NCI-H345 (cell line): ENCODE measurements around the gene PDXDC1.
A peak's percentile ranks its signal among the peaks of the same experiment; 100 is the strongest.
"Not testable (repeated sequence)": the region's sequence is repeated elsewhere in the genome, so short reads cannot be mapped to it uniquely, and the experiment has no call there.

Source experiments
- DNase-seq: peaks from one replicate; lab custom pipeline; 2025; lab: John Stamatoyannopoulos, UW

The PDXDC1 gene, protein sequence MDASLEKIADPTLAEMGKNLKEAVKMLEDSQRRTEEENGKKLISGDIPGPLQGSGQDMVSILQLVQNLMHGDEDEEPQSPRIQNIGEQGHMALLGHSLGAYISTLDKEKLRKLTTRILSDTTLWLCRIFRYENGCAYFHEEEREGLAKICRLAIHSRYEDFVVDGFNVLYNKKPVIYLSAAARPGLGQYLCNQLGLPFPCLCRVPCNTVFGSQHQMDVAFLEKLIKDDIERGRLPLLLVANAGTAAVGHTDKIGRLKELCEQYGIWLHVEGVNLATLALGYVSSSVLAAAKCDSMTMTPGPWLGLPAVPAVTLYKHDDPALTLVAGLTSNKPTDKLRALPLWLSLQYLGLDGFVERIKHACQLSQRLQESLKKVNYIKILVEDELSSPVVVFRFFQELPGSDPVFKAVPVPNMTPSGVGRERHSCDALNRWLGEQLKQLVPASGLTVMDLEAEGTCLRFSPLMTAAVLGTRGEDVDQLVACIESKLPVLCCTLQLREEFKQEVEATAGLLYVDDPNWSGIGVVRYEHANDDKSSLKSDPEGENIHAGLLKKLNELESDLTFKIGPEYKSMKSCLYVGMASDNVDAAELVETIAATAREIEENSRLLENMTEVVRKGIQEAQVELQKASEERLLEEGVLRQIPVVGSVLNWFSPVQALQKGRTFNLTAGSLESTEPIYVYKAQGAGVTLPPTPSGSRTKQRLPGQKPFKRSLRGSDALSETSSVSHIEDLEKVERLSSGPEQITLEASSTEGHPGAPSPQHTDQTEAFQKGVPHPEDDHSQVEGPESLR

DNA sequence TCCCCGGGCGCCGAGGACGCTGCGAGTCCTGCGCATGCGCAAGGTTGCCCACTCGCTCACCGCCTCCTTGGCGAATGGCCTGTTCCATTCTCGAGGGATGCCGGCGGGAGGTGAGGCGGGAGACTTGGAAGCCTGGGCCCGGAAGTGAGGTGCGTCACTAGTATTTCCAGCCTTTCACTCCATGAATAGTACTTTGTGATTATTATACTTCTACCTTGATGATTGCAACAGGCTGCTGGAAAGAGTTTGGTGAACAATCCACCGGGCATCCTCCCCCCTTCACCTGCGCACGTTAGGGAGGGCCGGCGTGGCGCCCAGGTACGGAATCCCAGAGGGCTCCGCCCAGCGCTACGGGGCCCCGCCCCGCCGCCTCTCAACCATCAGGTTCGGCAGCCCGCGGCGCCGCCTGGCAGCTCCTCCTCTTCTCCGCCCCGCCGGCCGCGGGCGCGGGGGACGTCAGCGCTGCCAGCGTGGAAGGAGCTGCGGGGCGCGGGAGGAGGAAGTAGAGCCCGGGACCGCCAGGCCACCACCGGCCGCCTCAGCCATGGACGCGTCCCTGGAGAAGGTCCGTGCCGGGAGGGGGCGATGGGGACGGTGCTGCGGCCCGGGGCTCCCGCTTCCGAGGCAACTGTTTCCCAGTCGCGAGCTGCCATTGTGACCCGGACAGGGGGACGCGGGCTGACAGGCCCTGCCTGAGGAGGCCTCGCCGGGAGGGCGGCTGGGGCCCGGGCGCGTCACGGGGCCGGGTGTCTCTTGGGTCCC is at the start of gene PDXDC1:
TSS of gene PDXDC1 (plus strand) at position 371 of the 762 bp plus-strand sequence. CDS start at position 545, 174 bp downstream.
- DNase-seq, result peak; percentile 99

DNA sequence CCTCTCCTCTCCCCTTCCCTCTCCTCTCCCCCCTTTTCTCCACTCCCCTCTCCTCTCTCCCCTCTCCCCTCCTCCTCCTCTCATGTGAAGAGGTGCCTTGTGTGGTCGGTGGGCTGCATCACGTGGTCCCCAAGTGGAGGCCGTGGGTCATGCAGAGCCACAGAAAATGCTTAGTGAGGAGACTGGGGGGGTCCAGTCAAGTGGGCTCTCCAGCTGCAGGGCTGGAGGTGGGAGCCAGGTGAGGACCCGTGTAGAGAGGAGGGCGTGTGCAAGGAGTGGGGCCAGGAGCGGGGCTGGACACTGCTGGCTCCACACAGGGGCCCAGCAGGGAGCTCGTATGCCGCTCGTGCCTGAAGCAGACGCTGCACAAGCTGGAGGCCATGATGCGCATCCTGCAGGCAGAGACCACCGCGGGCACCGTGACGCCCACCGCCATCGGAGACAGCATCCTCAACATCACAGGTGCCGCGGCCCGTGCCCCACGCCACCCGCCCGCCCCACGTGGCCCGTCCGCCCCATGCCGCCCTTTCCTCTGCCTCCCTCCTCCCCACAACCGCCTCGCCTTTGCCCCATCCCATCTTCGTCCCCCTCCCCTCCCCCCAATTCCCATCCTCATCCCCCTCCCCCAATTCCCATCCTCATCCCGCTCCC is 46.6 kb upstream of the PDXDC1 start:
- not testable (repeated sequence) for DNase-seq

DNA sequence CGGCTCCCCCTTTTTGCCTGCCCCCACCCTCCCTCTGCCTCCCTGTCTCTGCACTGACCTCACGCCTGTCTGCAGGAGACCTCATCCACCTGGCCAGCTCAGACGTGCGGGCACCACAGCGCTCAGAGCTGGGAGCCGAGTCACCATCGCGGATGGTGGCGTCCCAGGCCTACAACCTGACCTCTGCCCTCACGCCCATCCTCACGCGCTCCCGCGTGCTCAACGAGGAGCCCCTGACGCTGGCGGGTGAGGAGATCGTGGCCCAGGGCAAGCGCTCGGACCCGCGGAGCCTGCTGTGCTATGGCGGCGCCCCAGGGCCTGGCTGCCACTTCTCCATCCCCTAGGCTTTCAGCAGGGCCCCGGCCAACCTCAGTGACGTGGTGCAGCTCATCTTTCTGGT is 45.6 kb upstream of the PDXDC1 start:
- not testable (repeated sequence) for DNase-seq

DNA sequence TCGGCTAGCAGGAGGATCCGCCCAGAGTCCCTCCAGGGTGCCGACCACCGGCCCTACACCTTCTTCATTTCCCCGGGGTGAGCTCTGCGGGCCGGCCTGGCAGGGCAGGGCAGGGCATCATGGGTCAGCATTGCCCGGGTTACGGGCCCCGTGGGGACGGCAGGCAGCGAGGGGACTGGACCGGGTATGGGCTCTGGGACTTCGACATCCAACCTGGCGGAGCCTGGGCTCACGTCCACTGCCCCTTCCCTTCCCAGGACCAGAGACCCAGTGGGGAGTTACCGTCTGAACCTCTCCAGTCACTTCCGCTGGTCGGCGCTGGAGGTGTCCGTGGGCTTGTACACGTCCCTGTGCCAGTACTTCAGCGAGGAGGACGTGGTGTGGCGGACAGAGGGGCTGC is 44.6 kb upstream of the PDXDC1 start:
- DNase-seq, result not testable (repeated sequence)

DNA sequence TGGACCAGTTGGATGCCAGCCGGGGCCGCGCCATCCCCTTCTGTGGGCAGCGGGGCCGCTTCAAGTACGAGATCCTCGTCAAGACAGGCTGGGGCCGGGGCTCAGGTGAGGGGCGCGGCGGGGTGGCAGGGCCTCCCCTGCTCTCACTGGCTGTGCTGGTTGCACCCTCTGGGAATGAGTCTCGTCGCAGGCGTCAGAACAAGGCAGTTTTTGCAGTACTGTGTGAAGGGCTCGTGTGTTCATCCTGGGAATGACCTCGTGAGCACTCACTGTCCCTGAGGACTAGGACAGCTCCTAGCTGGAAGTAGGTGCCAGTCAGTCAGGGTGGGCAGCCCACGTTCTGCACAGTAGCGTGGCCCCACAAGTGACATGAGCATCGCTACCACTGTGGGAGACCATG is 43.9 kb upstream of the PDXDC1 start:
- DNase-seq, result not testable (repeated sequence)

DNA sequence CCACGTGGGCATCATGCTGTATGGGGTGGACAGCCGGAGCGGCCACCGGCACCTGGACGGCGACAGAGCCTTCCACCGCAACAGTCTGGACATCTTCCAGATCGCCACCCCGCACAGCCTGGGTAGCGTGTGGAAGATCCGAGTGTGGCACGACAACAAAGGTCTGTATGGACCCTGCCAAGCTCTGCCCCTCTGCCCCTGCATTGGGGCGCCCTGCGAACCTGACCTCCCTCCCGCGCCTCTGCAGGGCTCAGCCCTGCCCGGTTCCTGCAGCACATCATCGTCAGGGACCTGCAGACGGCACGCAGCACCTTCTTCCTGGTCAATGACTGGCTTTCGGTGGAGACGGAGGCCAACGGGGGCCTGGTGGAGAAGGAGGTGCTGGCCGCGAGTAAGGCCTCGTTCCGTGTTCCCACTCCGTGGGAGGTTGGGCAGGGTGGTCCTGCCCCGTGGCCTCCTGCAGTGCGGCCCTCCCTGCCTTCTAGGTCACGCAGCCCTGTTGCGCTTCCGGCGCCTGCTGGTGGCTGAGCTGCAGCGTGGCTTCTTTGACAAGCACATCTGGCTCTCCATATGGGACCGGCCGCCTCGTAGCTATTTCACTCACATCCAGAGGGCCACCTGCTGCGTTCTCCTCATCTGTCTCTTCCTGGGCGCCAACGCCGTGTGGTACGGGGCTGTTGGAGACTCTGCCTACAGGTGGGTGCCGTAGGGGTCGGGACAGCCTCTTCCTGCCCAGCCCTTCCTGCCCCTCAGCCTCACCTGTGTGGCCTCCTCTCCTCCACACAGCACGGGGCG is 42.0 kb upstream of the PDXDC1 start:
- not testable (repeated sequence) for DNase-seq

DNA sequence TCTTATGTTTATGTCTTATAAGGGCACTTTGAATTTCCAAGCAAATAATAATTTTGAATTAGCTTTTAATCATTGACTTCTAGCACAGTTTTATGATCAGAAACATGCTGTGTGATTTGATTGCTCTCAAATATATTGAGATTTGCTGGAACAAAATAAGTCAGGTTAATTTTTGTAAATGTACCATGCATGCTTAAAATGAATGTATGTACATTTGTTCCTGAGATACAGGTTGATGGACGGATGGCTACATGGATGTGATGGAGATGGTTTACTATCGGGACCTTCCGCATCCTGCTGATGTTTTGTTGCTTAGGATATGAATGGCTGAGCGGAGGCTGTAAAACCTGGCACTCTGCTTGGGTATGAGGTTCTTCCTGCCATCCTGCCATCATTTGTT is 37.7 kb upstream of the PDXDC1 start, which contains the start of gene NPIPA1:
TSS of gene NPIPA1 (plus strand) at position 301 of the 400 bp plus-strand sequence. CDS start at position 301, 0 bp downstream.
- DNase-seq, result not testable (repeated sequence)

DNA sequence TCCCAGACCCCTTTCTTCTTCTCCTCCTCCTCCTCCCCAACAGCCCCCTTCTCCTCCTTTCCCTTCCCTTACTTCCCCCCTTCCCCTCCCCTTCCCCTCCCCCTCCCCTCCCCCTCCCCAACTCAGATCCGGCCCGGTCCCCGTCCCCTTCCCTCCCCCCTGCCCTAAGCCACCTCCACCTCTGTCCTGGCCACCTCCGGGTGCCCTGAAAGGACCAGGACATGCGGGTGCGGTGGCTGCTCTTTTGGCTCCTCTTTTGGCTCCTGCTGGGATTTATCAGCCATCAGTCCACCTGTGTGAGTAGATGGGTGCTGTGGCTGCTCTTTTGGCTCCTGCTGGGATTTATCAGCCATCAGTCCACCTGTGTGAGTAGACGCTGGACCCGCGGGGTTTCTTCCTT is 36.8 kb upstream of the PDXDC1 start:
- DNase-seq, result not testable (repeated sequence)

DNA sequence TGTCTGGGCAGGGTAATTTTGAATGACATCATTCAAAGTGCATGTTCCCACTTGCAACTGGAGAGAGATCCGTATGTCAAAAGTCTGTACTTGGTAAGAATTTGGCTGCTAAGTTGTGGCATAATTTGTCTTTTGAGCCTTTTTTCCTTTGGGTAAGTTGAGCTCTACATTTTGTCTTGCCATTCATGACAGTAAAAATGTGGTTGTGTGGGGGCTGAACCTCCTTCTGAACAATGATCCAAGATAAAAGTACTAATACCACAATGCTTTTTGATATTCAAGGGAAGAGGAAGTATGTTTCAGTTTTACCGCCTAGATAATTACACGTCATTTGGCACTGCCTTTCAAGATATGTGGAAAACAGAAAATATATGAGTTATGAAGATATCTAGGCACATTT is 32.1 kb upstream of the PDXDC1 start:
- not testable (repeated sequence) for DNase-seq

DNA sequence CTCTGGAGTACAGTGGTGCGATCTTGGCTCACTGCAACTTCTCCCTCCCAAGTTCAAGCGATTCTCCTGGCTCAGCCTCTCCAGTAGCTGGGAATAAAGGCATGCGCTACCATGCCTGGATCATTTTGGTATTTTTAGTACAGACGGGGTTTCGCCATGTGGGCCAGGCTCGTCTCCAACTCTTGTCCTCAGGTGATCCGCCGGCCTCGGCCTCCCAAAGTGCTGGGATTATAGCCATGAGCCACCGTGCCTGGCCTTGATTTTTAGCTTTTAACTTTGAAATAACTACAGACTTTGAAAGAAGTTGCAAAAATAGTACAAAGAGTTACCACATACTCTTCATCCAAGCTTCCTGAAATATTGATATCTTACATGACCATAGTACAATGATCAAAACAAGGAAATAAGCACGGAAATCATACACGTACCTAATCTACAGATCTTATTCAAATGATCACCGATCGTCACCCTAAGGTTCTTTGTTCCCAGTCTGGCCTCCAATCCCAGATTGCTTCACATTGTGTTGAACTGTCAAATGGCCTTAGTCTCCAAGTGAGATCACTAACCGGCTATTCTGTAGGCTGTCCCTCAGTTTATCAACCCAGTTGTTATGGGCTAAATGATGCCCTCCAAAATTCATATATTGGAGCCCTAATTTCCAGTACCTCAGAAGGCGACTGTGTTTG is 19.1 kb upstream of the PDXDC1 start:
- no peak for DNase-seq

DNA sequence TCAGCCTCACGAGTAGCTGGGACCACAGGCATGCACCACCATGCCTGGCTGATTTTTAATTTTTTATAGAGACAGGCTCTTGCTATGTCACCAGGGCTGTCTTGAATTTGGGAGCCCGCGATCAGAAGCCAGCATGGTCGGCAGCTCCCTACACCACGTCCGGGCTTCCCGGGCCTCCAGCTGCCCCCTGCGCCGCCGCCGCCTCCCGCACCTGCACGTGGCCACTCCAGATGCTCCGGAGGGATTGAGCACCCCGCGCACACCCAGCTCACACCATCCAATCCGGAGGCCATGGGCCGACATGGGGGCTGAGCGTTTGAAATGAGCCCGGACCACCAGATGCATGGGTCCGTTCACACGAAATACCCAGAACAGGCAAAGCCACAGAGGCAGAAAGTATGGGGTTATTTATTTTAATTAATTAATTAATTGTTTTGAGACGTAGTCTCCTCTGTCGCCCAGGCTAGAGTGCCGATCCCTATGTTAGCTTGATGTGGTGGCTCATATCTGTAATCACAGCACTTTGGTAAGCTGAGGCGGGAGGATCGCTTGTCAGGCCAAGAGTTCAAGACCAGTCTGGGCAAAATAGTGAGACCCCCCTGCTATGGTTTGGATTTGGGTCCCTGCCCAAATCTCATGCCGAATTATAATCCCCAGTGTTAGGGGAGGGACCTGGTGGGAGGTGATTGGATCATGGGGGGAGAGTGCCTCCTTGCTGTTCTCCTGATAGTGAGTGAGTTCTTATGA is 17.1 kb upstream of the PDXDC1 start:
- no peak for DNase-seq

DNA sequence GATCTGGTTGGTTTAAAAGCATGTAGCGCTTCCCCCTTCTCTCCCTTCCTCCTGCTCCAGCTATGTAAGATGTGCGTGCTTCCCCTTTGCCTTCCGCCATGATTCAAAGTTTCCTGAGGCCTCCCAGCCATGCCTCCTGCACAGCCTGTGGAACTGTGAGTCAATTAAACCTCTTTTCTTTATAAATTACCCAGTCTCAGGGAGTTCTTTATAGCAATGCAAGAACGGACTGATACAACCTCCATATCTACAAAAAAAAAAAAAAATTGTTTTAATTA is 16.6 kb upstream of the PDXDC1 start:
- DNase-seq, result no peak

DNA sequence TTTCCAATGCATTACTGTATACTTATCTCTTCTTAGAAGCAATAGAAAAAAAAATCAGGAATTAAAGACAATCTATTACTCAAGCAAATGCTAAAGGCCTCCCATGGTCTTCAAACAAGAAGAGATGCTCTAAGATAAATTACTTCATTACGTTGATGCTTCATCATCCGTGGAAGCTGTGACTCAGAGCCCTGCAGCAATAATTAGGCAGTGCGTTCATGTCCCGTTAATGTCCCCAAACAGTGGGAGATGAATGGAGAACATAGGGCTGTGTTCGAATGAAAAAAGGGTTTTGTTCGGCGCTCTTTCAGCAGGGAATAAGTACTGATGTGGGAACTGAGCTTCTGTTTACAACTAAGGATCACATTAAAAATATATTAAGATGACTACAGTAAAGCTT is 15.9 kb upstream of the PDXDC1 start:
- no peak for DNase-seq

DNA sequence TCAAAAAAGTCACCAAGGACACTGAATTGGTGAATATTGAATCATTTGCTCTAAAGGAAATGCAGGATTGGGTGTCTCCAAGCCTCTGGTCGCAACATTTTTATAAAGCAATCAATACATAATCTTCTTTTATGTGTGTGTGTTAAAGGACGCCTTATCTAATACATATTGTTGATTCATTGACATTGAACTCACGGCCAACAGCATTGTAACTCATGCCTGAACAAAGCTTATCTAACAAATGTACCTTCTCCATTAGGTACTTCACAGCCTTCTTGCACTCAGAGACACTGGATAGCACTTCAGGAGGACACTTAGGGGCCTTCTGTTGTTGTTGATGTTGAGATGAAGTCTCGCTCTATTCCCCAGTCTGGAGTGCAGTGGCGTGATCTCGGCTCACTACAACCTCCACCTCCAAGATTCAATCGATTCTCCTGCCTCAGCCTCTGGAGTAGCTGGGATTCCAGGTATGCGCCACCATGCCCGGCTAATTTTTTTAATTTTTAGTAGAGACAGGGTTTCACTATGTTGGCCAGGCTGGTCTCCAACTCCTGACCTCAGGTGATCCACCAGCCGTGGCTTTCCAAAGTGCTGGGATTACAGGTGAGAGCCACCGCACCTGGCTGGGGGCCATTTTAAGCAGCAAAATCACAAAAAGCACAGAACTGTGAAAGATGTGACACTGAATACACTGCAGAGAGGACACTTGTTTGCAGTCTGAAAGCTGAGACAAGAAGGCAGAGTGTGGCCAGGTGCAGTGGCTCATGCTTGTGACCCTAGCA is 13.2 kb upstream of the PDXDC1 start:
- DNase-seq, result no peak

DNA sequence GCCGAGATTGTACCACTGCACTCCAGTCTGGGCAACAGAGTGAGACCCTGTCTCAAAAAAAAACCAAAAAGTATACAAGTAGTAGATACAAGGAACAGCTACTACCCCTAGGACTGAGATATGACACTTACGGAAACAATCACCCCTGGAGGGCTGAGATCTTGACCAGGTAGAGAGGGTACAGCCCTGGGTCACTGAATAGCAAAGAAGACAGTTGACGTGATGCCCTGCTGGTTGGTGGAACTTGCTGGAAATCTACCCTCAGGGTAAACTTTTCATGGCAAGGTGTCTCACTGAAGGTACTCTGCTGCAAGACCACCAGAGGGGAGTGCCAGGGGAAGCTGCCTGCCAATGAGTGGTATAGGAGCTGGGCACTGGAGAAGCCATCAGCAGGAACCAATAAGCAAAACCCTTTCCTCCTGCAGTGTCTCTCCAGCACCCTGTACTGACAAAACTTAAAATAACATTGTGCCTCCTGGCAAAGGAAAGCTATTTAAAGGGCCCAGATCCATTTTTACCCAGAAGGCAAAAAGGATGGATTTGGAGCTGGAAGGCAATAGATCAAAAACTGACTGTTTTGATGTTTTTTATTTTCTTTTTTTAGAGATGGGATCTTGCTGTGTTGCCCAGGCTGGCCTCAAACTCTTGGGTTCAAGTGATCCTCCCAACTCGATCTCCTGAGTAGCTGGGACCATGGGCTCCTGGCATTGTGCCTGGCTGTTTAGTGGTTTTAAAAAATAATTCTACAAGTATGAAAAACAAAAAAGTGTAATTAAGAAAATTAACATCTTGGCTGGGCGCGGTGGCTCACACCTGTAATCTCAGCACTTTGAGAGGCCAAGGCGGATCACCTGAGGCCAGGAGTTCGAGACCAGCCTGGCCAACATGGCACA is 11.3 kb upstream of the PDXDC1 start:
- no peak for DNase-seq

DNA sequence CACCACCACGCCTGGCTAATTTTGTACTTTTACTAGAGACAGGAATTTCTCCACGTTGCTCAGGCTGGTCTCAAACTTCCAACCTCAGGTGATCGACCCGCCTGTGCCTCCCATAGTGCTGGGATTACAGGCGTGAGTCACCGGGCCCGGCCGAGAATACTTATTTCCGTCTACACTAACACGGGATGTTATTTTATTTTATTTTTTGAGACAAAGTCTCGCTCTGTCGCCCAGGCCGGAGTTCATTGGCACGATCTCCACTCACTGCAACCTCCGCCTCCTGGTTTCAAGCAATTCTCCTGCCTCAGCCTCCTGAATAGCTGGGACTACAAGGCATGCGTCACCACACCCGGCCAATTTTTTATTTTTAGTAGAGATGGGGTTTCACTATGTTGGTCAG is 9.5 kb upstream of the PDXDC1 start:
- DNase-seq, result no peak

DNA sequence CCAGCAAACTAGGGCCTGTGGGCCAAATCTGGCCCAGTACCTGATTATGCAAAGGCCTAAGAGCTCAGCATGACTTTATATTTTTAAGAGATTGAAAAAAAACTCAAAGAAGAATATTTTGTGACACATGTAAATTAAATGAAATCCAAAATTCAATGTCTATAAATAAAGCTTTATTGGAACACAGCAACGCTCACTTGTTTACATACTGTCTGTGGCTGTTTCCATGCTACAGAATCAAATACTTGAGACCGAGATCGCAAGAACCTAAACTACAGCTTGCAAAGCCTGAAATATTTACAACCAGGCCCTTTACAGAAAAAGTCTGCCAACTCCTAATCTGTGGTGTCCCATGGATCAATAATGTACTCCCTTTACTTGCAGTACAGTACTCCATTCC is 5.0 kb upstream of the PDXDC1 start:
- DNase-seq, result not testable (repeated sequence)
